ENCODE results near the gene GNG12. TPM values are rescaled to one million over a fixed set of nuclear protein-coding genes. Genes with fewer than 3 reads are reported as not detected.

The GNG12 gene
- total RNA-seq, 1 donor from 2014 or later = 60.5 TPM

DNA sequence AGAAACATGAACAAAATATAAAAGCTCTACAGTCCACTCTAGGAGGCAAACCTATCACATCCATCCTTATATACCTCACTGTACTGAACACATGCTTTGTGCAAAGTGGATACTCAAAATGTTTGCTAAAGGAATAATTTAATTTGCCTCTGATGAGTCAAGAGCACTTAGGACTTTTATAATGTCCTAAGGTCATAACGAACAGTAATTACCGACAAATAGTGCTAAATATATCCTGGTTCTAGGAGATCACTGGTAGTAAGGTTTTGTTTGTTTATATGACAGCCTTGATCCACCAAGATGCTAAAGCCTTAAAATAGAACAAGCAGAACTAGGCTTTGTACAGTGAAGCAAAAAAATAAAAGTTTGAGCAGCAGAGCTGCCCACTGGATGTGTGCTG, 77.6 kb downstream of the GNG12 start:
- no peak for DNase-seq (ENCODE audit: low read depth)

DNA sequence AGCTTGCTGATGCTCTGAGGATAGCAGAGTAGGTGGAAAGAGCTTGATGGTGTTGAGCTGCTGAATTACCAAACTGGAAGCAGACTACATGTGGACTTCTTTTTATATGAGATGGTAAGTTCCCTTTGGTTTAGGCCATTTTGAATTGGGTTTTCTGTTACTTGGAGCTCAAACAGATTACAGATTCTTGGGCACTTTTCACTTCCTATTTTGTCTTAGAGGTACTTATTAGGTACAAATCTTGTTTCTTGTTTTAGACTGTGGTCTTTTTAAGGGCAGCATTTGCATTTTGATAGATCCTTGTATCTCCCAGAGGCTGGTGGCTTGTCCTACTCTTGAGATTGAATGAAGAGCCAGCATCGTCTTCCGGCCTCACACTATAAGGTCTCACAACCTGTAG, 78.1 kb downstream of the GNG12 start:
- no peak for DNase-seq (ENCODE audit: low read depth)

DNA sequence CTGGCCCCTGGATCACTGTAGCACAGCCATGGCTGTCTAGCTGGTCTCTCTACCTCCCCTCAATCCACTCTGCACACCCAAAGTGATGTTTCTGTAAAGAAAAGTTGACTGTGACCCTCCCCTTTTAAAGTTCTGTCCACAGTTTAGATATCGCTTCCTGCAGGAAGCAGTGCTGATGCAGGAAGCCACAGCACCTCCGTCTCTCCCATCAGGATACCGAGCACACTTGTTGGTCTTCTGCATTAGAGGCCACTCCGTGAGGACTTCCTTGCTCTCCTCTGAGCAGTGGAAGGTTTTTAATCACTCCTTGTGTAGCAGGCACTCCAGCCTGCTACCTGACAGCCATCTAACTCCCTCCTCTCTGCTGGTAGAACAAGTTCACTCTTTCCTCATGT, 78.7 kb downstream of the GNG12 start:
- no peak for DNase-seq (ENCODE audit: low read depth)

DNA sequence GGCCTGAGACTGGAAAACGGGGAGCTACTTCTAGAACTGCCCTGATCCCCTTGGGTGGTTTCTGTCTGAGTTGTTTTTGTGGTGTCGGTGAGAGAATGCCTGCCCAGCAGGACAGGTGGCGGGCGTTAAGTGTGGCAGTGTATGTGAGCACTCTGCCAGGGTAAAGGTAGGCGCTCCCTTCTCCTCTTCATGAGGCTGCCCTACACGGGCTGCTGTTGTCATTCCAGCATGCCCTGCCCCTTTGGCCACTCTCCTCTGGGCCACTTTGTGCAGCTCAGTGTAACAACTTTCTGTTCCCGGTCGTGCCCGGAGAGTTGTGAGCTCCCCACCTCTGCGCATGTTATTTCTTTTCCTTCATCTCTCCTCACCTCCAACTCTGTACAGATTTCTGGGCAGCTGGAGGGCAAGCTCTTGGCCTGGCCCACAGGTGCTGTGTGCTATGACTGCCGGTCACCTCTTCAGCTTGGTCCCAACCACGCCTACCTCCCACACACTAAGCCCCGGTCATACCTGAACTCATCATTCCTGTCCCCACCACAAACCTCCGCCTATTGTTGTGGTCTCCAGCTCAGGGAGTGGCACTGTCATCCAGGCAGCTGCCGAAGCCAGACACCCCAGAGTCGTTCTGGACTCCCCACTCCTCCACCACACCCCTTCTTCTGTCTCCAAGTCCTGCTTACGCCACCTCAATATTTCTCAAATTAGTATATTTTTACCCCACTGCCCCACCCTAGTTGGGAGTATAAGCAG, 79.3 kb downstream of the GNG12 start:
- peak; percentile 70 for DNase-seq (ENCODE audit: low read depth)

DNA sequence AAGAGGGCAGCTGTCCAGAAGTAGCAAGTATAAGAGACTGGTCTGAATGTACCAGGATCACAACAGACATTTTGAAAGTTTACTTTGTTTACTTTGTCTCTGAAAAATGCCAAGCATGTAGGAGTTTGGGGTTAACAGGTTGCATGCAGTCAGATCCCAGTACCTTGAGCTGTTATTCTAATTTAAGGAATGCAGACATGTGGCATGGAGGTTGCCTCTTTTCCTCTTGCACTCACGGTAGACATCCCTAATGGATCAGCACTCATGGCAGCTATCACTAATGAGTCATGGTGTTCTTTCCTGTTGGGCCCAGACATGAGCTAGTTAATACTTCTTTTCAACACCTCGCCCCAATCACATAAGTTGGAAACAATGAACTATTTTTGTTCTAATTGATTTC, 81.0 kb downstream of the GNG12 start:
- DNase-seq (ENCODE audit: low read depth) = no peak

DNA sequence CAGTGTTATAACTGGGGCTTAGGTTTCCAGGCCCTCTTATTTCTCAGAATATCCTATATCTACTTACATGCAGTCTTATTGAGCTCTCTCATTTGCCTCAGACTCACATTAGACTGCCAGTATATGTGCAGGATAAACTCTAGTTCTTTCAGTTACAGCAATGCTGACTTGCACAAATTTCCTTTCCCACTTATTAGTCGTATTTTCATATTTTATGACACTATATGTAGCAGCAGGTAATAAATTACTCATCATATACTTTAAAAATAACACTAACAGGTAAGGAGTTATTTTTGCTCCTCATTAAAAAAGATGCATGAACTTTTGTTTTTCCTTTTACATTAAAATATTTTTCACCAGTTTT, 82.6 kb downstream of the GNG12 start:
- no peak for DNase-seq (ENCODE audit: low read depth)

DNA sequence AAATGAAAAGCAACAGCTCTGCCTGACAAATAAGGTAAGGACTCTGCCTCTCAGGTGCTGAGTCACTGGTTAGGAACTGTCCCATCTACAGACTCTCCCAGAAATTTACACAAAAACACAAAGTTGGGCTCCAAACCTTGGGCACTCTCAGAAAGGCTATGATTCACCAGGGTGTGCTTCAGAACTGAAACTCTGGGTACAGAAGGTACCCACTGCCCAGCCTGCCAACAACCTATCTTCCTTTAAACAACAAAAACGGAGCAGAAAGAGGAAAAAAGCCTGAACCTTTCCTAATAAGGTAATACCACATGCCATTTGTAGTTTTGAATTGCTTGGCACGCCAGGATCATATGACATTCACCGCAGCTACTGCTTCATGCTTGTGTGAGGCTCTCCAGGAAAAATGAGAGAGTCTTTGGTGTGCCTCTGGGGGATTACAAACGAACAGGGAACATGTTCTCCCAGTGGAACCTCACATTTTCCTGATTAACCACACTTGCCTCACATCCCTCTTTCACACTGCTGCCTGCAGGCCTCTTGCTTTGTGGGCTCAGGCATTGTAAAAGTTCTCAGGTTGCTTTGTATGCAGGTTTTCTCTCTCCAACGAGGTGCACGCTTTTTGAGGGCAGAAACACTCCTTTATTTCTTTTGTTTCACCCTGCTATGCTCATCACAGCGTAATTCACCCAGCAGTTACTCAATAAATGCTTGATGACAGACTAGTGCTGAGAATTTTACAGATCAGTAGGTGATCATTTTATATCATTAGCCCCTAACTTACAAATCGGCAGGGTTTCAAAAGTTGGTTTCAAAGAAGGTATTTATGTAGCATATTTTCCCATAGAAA, 83.2 kb downstream of the GNG12 start:
- peak; percentile 90 for DNase-seq (ENCODE audit: low read depth)

DNA sequence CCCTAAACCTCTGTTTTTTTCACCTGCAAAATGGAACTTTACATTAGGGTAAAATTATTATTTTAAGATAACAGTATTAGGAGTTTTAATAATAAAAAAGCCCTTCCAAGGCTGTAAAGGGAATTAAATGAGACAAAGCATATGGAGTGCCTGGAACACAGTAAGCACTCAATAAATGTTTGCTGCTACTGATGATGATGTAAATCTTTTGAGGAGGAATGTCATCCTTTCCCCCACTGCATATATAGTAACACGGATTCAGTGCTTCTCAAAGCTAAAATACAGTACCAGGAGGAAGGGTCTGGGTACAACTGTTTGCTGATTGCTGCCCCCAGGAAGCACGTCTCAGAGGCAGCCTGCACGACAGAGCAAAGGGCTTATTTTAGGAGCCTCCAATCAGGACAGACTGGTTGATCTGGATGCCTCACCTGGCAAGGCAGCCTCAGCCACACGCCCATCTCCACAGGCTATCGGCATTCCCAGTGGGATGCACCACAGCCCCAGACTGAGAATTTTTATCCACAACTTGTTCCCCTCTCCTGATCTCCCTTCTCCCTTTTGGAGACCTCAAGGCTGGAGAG, 83.9 kb downstream of the GNG12 start:
- no peak for DNase-seq (ENCODE audit: low read depth)

DNA sequence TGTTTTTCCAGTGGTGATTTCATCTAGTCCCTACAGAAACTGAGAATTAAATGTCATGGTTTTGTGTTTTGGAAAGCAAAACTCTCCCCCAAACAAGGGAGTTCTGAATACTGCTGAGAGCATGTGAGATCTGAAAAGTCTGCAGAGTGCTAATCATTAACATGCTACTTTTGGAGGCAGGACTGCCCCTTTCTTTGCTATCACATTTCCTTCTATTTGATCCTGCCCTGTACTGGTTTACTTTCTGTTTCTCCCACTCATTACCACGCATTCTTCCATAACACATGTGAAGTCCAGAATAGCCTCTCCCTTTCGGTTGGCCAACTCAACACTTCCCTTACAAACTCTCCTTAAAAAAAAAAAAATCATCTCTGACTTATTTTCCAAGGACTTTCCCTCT, 84.6 kb downstream of the GNG12 start:
- peak; percentile 84 for DNase-seq (ENCODE audit: low read depth)

DNA sequence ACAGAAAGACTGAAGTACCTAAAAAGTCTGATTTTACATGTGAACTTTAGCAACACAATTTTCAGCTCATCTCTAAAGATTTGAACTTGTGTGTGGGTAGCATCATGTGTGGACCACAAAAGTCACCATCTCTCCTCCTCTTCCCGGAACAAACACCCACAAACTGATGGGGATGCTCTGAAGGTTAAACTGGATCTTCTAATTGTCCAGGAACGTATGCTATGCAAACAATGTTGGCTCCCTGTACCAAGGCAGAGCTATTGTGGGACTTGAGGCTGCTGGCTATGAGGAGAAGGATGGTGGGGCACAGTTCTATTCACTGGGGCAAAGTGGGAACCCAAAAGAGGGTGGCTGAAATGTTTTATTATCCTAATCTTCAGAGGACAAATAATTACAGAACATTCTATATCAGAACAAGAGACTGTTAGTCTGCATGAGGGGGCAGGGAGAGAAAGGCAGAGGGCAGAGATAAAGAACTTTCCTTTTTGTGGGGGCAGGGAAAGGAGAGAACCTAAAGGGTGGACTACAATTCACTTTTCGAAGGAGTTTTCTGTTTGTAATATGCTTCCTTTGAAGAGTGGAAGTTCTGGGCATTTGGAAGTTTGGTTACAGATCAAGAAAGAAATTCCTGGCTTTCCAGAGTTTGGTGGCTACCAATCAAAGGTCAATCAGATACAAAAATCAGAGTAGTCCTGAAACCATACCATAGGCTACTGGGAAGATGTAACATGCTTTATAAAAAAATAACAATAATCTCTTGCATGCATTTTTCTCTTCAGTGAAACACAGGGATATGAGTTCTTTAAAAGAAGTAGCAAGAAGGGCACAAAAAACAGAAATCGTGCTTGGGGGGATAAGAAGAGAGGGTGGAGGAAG, 85.4 kb downstream of the GNG12 start:
- peak; percentile 90 for DNase-seq (ENCODE audit: low read depth)

DNA sequence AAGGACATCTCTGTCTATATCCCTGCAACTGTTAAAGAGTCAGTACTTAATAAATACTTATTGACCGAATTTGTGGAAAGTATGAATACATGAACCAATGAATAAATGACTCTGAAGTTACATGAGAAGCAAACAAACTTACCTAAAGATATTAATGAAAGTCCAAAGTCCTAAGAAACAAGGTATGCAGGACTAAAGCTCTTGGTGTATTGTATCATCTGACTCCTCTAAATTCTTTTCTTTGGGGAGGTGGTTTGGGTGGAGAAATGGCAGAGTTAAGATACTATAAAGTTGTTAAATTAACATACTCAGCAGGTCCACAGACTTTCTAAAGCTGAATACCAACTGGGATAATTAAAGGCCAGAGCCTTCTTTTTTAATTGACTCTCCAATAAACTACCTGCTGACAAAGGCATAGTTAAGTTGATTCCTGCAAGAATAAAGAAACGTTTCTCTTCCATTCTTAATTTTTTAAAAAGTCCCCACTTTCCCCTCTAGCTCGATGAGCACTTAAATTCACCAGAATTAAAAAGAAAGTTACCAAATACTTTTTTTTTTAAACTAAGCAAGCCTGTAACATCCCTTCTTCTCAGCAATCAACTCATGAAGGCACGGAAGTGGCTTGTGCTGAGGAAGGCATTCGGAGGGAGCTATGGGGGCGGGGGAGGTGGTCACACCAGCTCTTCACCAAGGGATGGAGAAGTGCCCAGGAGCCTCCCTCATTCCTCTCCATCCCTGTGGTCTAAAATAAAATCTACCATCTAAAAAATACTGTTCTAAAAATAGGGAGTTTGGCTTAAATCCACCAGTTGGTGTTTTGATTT, 87.2 kb downstream of the GNG12 start:
- DNase-seq (ENCODE audit: low read depth) = peak; percentile 90

DNA sequence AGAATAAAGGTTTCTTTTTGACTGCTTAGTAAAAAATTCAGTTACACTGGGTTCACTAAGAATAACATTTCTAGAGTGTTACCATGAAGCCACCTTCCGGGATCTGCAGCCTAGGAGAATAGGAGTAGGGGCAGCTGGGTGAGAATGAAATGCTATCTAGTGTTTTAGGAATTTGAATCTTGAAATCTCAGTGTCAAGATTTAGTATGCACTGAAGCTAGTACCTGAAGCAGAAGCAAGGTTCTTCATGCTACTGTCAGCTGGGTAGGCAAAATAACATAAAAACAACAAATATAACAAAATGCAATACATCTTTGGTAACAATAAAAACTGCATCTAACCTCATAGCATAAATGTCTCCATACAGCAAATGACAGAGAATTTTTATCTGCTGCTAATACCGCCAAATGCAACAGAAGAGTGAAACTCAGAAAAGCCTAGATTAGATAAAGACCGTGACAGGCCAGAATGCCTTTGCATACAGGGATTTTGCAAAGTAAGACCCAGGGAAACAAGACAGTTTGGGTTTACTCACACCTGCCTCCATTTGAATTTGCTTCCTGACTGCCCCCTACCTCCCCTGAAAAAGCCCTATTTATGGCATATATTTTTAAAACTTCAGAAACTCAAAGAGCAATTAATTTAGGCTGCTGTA, 90.1 kb downstream of the GNG12 start:
- DNase-seq (ENCODE audit: low read depth) = no peak

DNA sequence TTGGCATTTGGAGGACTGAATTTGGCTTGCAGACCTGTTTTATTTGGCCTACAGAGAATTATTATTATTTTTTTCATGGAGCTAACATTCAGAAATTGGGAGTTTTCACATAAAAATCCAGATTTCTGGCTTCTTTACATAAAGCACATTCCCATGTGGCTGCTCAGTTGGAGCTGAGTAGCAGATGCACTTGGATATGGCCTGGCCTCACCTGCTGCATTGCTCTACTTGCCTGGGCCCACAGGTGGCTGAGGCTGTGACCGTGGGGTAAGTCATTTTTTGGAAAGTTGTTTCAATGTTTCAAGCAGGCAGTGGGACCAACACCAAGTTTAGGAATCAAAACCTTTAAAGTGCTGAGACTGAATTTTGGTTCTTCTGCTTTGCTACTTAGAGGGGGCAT, 91.5 kb downstream of the GNG12 start:
- DNase-seq (ENCODE audit: low read depth) = no peak

DNA sequence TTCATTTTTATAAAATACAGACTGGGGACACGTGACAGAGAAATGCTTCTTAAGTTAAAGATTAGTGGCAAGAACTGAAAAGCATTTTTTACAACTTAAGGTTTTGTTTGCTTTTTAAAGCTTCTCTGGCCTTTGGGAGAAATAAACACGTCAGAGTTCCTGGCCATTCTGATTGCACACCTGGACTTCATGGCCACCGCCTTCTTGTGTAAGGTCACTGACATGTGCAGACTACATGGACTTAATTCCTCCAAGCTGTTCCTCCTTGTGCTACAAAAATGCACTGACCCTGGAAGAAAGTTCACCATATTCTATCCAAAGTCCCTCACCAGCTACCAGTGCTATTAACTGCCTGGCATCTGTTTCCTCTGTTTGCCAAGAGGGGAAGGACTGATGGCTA, 92.1 kb downstream of the GNG12 start:
- no peak for DNase-seq (ENCODE audit: low read depth)

DNA sequence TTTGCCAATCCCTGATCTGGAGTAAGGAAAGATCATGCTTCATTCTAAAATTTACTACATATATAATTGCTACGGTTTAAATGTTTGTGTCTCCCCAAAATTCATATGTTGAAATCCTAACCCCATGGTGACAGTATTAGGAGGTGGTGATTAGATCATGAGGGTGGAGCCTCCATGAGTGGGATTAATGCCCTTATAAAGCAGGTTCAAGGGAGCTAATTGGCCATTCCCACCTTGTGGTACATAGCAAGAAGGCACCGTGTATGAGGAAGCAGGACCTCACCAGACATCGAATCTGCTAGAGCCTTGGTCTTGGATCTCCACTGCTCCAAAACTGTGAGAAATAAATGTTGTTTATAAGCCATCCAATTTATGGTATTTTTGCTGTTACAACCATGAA, 92.7 kb downstream of the GNG12 start:
- no peak for DNase-seq (ENCODE audit: low read depth)

DNA sequence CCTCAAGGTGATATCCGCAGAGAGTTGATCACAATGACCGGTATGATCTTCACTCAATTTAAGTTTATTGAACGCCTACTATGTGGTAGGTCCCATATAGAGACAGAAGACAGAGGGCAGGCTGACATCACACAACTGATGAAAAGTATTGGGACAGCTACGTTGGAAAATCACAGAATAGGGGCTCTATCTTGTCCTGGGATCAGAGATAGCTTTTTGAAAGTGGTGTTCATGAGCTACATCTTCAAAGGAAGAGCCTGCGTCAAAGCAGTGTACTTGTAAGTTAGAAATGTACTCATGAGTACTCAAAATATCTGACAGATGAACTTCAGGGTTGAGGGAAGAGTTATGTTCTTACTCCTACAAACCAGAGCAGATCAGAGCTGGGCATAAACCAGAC, 93.9 kb downstream of the GNG12 start:
- no peak for DNase-seq (ENCODE audit: low read depth)

DNA sequence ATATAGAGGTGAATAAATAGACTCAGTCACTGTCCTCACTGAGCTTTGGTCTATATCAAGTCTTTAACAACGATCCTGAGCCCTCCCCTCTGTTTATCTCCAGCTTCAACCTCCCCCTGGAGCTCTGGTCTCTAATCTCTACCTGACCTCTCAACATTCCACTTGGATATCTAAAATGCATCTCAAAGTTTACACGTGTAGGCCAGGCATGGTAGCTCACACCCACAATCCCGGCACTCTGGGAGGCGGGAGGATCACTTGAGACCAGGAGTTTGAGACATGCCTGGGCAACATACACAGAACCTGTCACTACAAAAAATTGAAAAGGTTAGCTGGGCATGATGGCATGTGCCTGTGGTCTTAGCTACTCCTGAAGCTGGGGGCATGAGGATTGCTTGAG, 94.9 kb downstream of the GNG12 start:
- DNase-seq (ENCODE audit: low read depth) = no peak

DNA sequence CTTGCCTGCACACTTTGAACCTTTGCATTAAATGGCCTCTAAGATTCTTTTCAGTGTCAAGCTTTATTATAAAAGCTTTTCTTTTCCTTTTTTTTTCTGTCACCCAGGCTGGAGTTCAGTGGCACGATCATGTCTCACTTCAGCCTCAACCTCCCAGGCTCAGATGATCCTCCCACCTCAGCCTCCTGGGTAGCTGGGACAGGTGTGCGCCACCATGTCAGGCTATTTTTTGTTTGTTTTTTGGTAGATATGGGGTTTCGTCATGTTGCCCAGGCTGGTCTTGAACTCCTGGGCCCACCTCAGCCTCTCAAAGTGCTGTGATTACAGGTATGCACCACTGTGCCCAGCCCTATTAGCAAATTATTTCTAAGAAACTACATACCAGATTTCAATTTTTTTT, 95.4 kb downstream of the GNG12 start:
- no peak for DNase-seq (ENCODE audit: low read depth)

DNA sequence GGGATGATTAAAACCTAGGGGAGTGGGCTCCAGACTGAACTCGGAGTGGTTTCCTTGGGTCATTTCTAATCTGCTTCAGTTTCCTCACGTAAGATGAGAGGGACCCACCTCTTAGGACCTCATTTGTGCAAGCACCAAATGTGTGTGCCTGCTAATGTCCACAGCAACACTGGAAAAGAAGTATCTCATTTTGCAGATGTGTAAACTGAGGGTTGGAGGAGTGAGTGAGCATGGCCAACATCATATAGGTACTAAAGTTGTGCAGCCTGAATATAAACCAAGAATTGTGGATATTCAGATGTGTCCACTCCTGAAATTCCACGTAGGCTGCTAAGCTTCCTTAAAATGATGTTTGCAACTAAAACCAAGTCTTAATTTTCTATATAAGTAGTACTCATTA, 96.5 kb downstream of the GNG12 start:
- DNase-seq (ENCODE audit: low read depth) = no peak
